Fibroblast of pulmonary artery (primary cell): ENCODE data around the gene RFX6.

Experiments used
- DNase-seq: peaks from one replicate; pipeline ENCODE4 v3.0.0-alpha.2; 2010; ENCODE audit warnings: low read depth
- H3K4me3 ChIP-seq: replicated peaks from 2 replicates; pipeline ENCODE4 v1.5.1; 2011; ENCODE audit warnings: low read depth, mild to moderate bottlenecking, control low read depth, low read length, moderate library complexity
- TF ChIP-seq, protein P1 (sequence below): IDR thresholded peaks from 2 replicates; pipeline ENCODE4 v1.5.1; 2011; ENCODE audit warnings: mild to moderate bottlenecking, control low read depth, low read length, inconsistent platforms; ENCODE audit errors: missing control alignments

Gene RFX6

DNA sequence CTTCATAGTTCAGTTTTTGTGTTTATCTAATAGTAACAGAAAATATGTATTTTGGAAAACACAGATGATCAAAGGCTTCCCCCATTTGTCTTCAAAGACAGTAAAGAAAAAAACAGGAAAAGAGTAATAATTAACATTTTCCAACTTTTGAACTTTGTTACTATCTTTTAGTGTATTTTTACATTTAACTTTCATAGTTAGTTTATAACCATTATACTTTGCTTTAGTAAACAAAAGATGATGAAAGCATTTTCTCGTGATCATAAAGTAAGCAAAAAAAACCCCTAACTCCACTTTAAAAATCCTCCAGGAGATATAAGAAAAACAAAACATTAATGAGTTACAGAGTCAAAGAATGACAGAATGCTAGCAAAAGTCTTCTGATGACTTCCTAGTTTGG, 34.6 kb upstream of the RFX6 start:
- DNase-seq, result no peak
- TF ChIP-seq, protein P1, sequence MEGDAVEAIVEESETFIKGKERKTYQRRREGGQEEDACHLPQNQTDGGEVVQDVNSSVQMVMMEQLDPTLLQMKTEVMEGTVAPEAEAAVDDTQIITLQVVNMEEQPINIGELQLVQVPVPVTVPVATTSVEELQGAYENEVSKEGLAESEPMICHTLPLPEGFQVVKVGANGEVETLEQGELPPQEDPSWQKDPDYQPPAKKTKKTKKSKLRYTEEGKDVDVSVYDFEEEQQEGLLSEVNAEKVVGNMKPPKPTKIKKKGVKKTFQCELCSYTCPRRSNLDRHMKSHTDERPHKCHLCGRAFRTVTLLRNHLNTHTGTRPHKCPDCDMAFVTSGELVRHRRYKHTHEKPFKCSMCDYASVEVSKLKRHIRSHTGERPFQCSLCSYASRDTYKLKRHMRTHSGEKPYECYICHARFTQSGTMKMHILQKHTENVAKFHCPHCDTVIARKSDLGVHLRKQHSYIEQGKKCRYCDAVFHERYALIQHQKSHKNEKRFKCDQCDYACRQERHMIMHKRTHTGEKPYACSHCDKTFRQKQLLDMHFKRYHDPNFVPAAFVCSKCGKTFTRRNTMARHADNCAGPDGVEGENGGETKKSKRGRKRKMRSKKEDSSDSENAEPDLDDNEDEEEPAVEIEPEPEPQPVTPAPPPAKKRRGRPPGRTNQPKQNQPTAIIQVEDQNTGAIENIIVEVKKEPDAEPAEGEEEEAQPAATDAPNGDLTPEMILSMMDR, result no peak
- no peak overlapping the region for H3K4me3 ChIP-seq

DNA sequence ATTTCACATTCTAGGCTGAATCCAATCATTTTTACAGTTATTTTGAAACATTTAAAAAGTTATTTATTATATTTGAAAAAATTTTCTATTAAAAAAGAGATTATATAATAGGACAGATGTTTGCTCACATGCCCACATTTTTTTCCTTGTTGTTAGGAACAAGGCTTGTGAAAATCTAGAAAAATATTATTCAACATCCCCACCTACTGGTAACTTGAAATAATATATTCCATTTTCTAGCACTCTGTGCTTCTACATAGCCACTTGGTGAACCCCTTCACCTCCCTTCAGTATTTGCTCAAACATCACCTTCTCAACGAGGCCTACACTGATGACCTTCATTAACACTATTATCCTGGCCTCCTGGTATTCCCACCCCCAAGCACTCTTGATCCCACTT, 29.8 kb upstream of the RFX6 start:
- TF ChIP-seq, protein P1, result peak; percentile 19
- no peak overlapping the region for H3K4me3 ChIP-seq
- DNase-seq, result peak; percentile 60

DNA sequence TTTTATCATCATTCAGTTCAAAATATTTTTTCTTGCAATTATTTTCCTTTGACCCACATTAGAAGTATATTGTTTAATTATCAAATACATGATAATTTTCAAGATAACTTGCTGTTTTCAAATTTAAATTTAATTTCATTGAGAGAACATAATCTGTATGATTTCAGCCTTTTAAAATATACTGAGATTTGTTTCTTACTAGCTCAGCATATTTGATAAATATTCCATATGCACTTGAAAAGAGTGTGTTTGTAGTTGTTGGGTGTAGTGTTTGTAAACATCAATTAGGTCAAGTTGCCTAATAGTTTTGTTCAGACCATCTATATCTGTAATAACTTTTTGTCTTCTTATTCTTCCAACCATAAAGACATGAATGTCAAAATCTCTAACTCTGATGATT, 19.0 kb upstream of the RFX6 start:
- TF ChIP-seq, protein P1, result no peak
- DNase-seq, result no peak
- no peak overlapping the region for H3K4me3 ChIP-seq

DNA sequence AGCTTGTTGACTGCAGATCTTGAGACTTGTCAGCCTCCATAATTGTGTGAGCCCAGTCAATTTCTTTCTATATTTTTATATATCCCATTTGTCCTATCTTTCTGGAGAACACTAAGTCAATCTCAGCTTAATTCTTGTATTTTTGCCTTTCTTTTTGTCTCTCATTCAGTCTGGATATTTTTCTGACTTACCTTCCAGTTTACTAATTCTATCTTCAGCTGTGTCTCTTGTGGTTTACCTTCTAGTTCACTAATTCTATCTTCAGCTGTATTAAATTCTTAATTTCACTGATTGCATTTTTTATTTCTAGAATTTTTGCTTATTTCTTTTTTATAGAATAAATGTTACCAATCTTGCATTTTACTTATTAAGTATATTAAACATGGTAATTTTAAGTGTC, 17.8 kb upstream of the RFX6 start:
- no peak overlapping the region for H3K4me3 ChIP-seq
- DNase-seq, result no peak
- TF ChIP-seq, protein P1, result no peak

DNA sequence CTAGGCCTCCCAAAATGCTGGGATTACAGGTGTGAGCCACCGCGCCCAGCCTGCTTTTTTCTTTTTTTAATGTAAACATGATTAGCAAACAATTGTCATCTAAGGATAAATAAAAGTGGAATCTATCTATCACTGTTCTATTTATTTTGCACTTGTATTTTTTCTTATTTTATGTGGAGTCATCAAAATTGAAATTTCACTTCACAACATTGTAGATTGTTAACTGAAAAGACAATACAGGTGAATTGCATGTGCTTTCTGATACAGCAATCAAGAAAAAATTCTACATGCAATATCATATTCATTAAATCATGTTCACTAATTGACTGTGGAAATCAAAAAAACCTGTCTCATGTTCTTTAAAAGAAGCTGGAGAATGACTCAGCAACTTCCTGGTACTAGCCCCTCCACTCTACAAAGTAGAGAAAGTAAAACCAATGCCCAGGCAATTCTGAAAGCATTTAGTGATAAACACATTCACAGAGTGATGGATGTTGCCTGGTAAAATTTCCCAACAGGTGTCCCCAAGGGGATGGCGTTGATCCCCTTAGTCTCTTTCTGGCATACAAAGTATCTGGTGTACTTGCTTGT, 10.7 kb upstream of the RFX6 start:
- H3K4me3 ChIP-seq, result no peak overlapping the region
- TF ChIP-seq, protein P1, result no peak
- no peak for DNase-seq

DNA sequence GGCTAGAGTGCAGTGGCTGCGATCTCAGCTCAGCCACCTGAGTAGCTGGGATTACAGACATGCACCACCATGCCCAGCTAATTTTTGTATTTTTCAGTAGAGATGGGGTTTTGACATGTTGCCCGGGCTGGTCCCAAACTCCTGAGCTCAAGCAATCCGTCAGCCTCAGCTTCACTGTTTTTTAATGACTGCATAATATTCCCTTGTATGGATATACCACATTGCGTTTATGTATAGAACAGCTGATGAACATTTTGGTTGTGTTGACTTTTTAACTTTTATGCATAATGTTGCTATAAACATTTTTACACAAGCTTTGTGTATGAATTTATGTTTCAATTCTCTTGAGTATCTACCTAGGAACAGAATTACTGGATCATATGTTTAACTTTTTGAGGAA, 4.3 kb upstream of the RFX6 start:
- TF ChIP-seq, protein P1, result no peak
- no peak for DNase-seq
- H3K4me3 ChIP-seq, result no peak overlapping the region

DNA sequence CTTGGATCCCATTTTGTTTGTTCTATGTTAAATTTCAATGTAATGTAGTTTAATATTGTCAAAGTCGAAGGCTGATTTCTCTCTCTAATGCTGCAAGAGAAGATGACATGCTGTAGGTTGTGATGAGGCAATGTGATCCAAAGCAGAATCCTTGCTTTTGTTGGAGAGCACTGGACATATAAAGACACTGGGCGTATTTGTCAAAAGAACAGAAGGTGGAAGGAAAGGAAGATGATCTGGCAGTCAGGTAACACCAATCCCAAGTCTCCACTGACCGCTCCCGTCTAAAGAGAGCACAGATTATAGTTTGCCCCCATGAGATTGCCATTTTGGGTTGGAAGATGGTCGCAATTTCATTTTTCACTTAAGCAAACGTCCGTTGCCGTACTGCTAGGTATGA, 935 bp upstream of the RFX6 start:
- TF ChIP-seq, protein P1, result no peak
- no peak overlapping the region for H3K4me3 ChIP-seq
- DNase-seq, result no peak
